GM20431 (cell line): Measurements from ENCODE around the gene RBBP9.
"Not testable (repeated sequence)": the region's sequence is repeated elsewhere in the genome, so short reads cannot be mapped to it uniquely, and the experiment has no call there.

Experiments used
- in situ Hi-C: fragments of 300-500 bp; cut with MseI, MboI; formaldehyde crosslinking; loops from one replicate; pipeline ENCODE4 v1.15.0; 2020; ENCODE audit warnings: low sequenced_read_pairs; ENCODE audit not compliant: unreplicated experiment

The RBBP9 gene

GRCh38 chr20:18506744-18507143 is 9.7 kb upstream of the RBBP9 start:
- in situ Hi-C loops: no loop called here

DNA sequence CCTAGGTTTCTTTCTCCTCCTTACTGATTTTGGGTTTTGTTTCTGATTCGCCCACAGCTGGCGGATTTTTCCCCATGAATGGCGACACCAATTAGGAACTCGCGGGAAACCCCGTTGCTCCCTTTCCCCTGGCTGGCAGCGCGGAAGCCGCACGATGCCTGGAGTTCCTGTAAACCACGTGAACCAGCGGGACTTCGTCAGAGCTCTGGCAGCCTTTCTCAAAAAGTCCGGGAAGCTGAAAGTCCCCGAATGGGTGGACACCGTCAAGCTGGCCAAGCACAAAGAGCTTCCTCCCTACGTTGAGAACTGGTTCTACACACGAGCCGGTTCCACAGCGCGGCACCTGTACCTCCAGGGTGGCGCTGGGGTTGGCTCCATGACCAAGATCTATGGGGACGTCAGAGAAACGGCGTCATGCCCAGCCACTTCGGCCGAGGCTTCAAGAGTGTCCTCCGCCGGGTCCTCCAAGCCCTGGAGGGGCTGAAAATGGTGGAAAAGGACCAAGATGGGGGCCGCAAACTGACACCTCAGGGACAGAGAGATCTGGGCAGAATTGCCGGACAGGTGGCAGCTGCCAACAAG is 7.5 kb upstream of the RBBP9 start:
- in situ Hi-C loops: no loop called here

DNA sequence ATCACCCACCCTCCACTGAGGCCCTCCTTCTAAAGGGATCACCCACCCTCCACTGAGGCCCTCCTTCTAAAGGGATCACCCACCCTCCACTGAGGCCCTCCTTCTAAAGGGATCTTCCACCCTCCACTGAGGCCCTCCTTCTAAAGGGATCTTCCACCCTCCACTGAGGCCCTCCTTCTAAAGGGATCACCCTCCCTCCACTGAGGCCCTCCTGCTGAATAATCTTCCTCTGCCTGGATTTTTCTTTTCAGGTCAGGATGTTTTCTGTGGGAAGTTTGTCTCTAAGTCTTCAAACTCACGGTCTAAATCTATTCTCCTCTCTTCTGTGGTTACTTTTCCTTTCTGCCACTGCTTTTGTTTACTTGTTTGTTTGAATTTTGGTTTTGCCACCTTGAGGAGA is 4.6 kb upstream of the RBBP9 start:
- in situ Hi-C loops: not testable (repeated sequence)

DNA sequence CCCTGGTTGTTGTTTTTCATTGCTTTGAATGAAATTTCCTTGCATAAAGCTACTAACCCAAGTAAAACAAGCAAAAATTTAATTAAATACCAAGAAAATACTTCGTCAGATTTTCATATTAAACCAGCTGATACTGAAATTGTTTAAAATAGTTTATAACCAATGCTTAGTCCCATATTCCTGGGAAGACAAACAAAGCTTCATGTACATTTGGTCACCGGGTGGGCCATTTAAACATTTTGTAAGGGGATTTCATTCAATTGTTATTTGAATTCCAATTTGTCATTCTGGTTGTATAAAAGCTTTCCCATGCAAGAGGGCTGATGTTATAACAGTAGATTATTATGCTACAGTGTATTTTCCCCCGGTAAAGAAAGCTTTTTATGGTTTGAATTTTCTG is 578 bp upstream of the RBBP9 start:
- in situ Hi-C loops: no loop called here

GRCh38 chr20:18496042-18496441 is 983 bp downstream of the RBBP9 start:
- in situ Hi-C loops: no loop called here

GRCh38 chr20:18488301-18488700 is 8.7 kb downstream of the RBBP9 start:
- in situ Hi-C loops: no loop called here

GRCh38 chr20:18481596-18481995 is 15.4 kb downstream of the RBBP9 start:
- in situ Hi-C loops: no loop called here

DNA sequence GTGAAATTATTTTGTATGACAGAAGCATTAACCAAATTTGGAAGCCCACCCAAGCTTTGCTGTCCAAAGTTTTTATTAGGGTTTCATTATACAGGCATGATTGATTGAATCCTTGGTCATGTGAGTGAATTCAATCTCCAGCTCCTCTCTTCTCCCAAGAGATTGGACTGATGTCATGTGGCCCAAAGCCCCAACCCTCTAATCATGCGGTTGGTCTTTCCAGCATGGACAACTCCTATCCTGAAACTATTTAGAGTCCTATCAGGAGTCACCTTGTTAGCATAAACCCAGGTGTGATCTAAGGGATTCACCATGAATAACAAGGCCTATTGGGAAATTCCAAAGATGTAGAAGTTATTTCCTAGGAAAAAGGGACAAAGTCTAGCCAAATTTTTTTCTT is 19.2 kb downstream of the RBBP9 start:
- in situ Hi-C loops: no loop called here

GRCh38 chr20:18477218-18477617 is 19.8 kb downstream of the RBBP9 start:
- in situ Hi-C loops: no loop called here

GRCh38 chr20:18466894-18467730 is 29.9 kb downstream of the RBBP9 start, which contains the start of the genes DZANK1 and POLR3F:
Gene DZANK1 (minus strand): TSS chr20:18467030. CDS start chr20:18465358, 1,672 bp downstream.
Gene POLR3F (plus strand): TSS chr20:18467390. CDS start chr20:18467507, 117 bp downstream.
- in situ Hi-C loops: no loop called here

- in situ Hi-C loops: no loop called here
Observed at GRCh38 chr20:18466574-18466893, 30.5 kb downstream of the RBBP9 start.

GRCh38 chr20:18465536-18466200 is 31.4 kb downstream of the RBBP9 start:
- in situ Hi-C loops: no loop called here

DNA sequence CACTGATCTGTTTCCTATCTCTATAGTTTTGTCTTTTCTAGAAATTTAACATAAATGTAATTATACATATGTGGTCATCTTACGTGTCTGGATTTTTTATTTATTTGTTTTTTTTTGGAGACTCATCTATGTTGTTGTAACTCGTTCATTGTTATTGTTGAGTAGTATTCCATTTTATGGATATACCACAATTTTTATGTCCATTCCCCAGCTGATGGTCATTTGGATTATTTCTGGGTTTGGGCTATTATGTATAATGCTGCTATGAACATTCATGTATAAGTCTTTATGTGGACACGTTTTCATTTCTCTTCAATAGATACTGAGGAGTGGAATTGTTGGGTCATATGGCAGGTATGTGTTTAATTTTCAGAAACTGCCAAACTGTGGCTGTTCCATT is 40.4 kb downstream of the RBBP9 start:
- in situ Hi-C loops: no loop called here

GRCh38 chr20:18443886-18444285 is 53.1 kb downstream of the RBBP9 start:
- in situ Hi-C loops: no loop called here

DNA sequence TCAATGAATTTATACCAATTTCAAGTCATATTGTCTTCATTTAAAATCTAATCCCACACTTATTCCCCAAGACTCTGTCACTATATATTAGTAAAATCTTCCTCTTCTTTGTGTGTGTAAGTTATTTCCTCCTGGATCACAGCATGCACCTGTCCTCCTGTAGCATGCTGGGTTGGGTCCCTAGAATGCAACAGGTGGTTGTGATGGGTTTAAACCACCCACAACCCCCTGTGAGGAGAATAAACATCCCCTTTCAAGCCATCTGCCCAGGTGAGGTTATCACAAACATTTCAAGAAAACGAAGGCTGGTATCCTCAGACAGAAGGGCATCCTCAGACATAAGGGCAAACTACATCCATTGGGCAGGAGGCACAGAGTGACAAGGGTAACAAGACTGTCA is 56.6 kb downstream of the RBBP9 start:
- in situ Hi-C loops: no loop called here

DNA sequence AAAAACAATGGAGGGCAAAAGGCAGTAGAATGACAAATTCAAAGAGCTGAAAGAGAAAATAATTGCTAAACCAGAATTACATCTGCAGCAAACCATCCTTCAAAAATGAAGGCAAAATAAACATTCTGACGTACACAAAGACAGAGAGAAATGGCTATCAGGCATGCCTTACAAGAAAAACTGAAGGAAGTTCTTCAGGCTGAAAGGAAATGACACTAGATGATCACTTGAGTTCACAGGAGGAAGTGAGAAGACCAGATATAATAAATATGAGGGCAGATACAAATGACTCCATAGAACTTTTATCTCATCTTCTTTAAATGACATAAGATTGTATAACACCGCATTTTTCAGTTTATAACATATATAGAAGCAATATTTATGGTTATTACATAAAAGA is 60.2 kb downstream of the RBBP9 start:
- in situ Hi-C loops: no loop called here
